HCT116 (cell line): ENCODE measurements around the gene LDLRAD4. TPM values are rescaled to one million over a fixed set of nuclear protein-coding genes. Genes with fewer than 3 reads are reported as not detected.

Source experiments
- ATAC-seq: fragments of 200-7000 bp; cut with Tn5 transposase; 2 replicates; pipeline ENCODE4 v1.9.1; 2020; ENCODE audit warnings: mild to moderate bottlenecking, moderate library complexity
- BruUV-seq: library from RNA; stranded (reverse); fragments of 400-500 nt; replicated peaks from 2 replicates; lab custom pipeline; 2021; lab: Mats Ljungman, UMichigan
- CTCF ChIA-PET: fragments of 300-600 bp; sonication (Branson Sonifier 250); formaldehyde crosslinking; loops from one replicate; lab custom pipeline; 2021; ENCODE audit warnings: antibody characterized with exemption; lab: Charles Lee
- POLR2A ChIA-PET: fragments of 300-600, 350-600 bp; sonication (Branson Sonifier 250); formaldehyde crosslinking; loops from one replicate; lab custom pipeline; 2021; ENCODE audit warnings: antibody characterized with exemption; lab: Charles Lee
- RAD21 ChIA-PET, 2 experiments: fragments of 300-600 bp; sonication (Branson Sonifier 250); formaldehyde crosslinking; loops; one replicate each; lab custom pipeline; 2023; ENCODE audit warnings: low total read pairs in 2 of 2; ENCODE audit not compliant: uncharacterized antibody in 2 of 2, unreplicated experiment in 2 of 2, low non-redundant PET in 1 of 2; lab: Charles Lee
- DNase-seq: peaks from one replicate; pipeline ENCODE4 v3.0.0-alpha.2; 2010; ENCODE audit warnings: low read depth, low spot score
- H2AFZ ChIP-seq: fragments of 200-600 bp; shearing (Covaris generic), sonication (generic); 2 replicates; pipeline ENCODE4 v1.6.1; 2017; ENCODE audit warnings: low read depth, mixed run types, mixed read lengths, antibody characterized with exemption, low read length; ENCODE audit not compliant: poor library complexity, severe bottlenecking
- H3K27ac ChIP-seq: 2 replicates; pipeline ENCODE4 v1.5.1; 2012; ENCODE audit warnings: low read depth, low read length
- H3K27me3 ChIP-seq: fragments of 200-600 bp; sonication (generic); 2 replicates; pipeline ENCODE4 v1.6.1; 2016; ENCODE audit warnings: mixed run types, low read length, mixed read lengths; ENCODE audit not compliant: insufficient read depth
- H3K36me3 ChIP-seq, 2 experiments: fragments of 200-500 bp in 1 of 2; fragments of 200-600 bp in 1 of 2; sonication (Bioruptor generic) in 1 of 2; sonication (generic) in 1 of 2; 2 replicates each; pipeline versions ENCODE4 v1.5.1 to v1.6.1; 2014 to 2016; ENCODE audit warnings: low read length in 2 of 2, inconsistent platforms in 1 of 2, mixed read lengths in 1 of 2, mixed run types in 1 of 2; ENCODE audit not compliant: insufficient read depth in 2 of 2, control insufficient read depth in 1 of 2
- H3K4me1 ChIP-seq, 2 experiments: fragments of 200-600 bp in 1 of 2; sonication (generic) in 1 of 2; 2 replicates each; pipeline versions ENCODE4 v1.5.1 to v1.6.1; 2012 to 2017; ENCODE audit warnings: low read length in 2 of 2, inconsistent platforms in 1 of 2, mild to moderate bottlenecking in 1 of 2, mixed read lengths in 1 of 2, mixed run types in 1 of 2, moderate library complexity in 1 of 2; ENCODE audit not compliant: insufficient read depth in 2 of 2, control insufficient read depth in 1 of 2
- H3K4me2 ChIP-seq: fragments of 200-600 bp; sonication (generic); 2 replicates; pipeline ENCODE4 v1.6.1; 2017; ENCODE audit warnings: mixed run types, low read length, mixed read lengths
- H3K4me3 ChIP-seq, 2 experiments: fragments of 200-600 bp in 1 of 2; sonication (generic) in 1 of 2; replicated peaks in 1 of 2; 2 replicates each; pipeline ENCODE4 v1.5.1; 2011 to 2016; ENCODE audit warnings: low read length in 2 of 2, control low read depth in 1 of 2, low read depth in 1 of 2, mild to moderate bottlenecking in 1 of 2, mixed read lengths in 1 of 2, mixed run types in 1 of 2
- H3K79me2 ChIP-seq: fragments of 200-600 bp; sonication (generic); 2 replicates; pipeline ENCODE4 v1.6.1; 2017; ENCODE audit warnings: mild to moderate bottlenecking, mixed run types, low read length, moderate library complexity, mixed read lengths; ENCODE audit not compliant: insufficient read depth
- H3K9ac ChIP-seq: fragments of 200-600 bp; sonication (generic); 2 replicates; pipeline ENCODE4 v1.6.1; 2016; ENCODE audit warnings: low read length, mixed read lengths
- H3K9me2 ChIP-seq: fragments of 200-600 bp; sonication (generic), shearing (Covaris generic); 2 replicates; pipeline ENCODE4 v1.6.1; 2017; ENCODE audit warnings: mixed run types, mild to moderate bottlenecking, moderate library complexity; ENCODE audit not compliant: insufficient read depth
- H3K9me3 ChIP-seq, 2 experiments: fragments of 200-500 bp in 1 of 2; fragments of 200-600 bp in 1 of 2; sonication (Bioruptor generic) in 1 of 2; sonication (generic) in 1 of 2; 2 replicates each; pipeline ENCODE4 v1.6.1; 2014 to 2017; ENCODE audit warnings: low read length in 2 of 2, mixed read lengths in 2 of 2, inconsistent platforms in 1 of 2, low read depth in 1 of 2, mild to moderate bottlenecking in 1 of 2, mixed run types in 1 of 2, moderate library complexity in 1 of 2; ENCODE audit not compliant: control insufficient read depth in 1 of 2, insufficient read depth in 1 of 2
- H4K20me1 ChIP-seq: fragments of 200-600 bp; sonication (generic), shearing (Covaris generic); 2 replicates; pipeline ENCODE4 v1.6.1; 2017; ENCODE audit warnings: mixed run types, mild to moderate bottlenecking, moderate library complexity; ENCODE audit not compliant: insufficient read depth
- ATF3 ChIP-seq: IDR thresholded peaks from 2 replicates; pipeline ENCODE4 v1.6.1; 2012
- CBX3 ChIP-seq: IDR thresholded peaks from 2 replicates; pipeline ENCODE4 v1.6.1; 2012; ENCODE audit warnings: low read depth
- EGR1 ChIP-seq: IDR thresholded peaks from 2 replicates; pipeline ENCODE4 v1.6.1; 2012; ENCODE audit warnings: low read depth
- ELF1 ChIP-seq: IDR thresholded peaks from 2 replicates; pipeline ENCODE4 v1.6.1; 2012; ENCODE audit warnings: low read depth, borderline replicate concordance
- EZH2 ChIP-seq: fragments of 200-600 bp; sonication (generic); IDR thresholded peaks from 2 replicates; pipeline ENCODE4 v1.6.1; 2017; ENCODE audit warnings: antibody characterized with exemption, mixed run types
- FOSL1 ChIP-seq: IDR thresholded peaks from 2 replicates; pipeline ENCODE4 v1.6.1; 2012; ENCODE audit warnings: low read depth
- JUND ChIP-seq: IDR thresholded peaks from 2 replicates; pipeline ENCODE4 v1.6.1; 2012
- RAD21 ChIP-seq: IDR thresholded peaks from 2 replicates; pipeline ENCODE4 v1.6.1; 2012; ENCODE audit warnings: low read depth, mild to moderate bottlenecking
- REST ChIP-seq: IDR thresholded peaks from 2 replicates; pipeline ENCODE4 v1.6.1; 2012; ENCODE audit warnings: low read depth
- SIN3A ChIP-seq: IDR thresholded peaks from 2 replicates; pipeline ENCODE4 v1.6.1; 2012; ENCODE audit warnings: low read depth
- SP1 ChIP-seq: IDR thresholded peaks from 2 replicates; pipeline ENCODE4 v1.6.1; 2012; ENCODE audit warnings: low read depth
- SRF ChIP-seq: IDR thresholded peaks from 2 replicates; pipeline ENCODE4 v1.6.1; 2012; ENCODE audit warnings: low read depth
- YY1 ChIP-seq: IDR thresholded peaks from 2 replicates; pipeline ENCODE4 v1.6.1; 2011; ENCODE audit warnings: low read length, low read depth, moderate library complexity, mild to moderate bottlenecking; ENCODE audit not compliant: insufficient replicate concordance; ENCODE audit errors: extremely low read depth
- ZFX ChIP-seq: fragments of 450-650 bp; IDR thresholded peaks from 2 replicates; pipeline ENCODE4 v1.6.1; 2017
- ZNF274 ChIP-seq: fragments of 200-500 bp; sonication (Bioruptor generic); IDR thresholded peaks from 2 replicates; pipeline ENCODE4 v1.6.1; 2014; ENCODE audit warnings: mild to moderate bottlenecking, low read depth, low read length, inconsistent platforms
- intact Hi-C: fragments of 100-400 bp; cut with micrococcal nuclease; formaldehyde crosslinking; loops from 2 replicates; pipeline ENCODE4 v1.10.0; 2022
- total RNA-seq: library from RNA; stranded (reverse); gene quantifications from one replicate; pipeline ENCODE4 v1.2.1, GENCODE V29; 2021; ENCODE audit not compliant: unreplicated experiment
- TF ChIP-seq, protein P1 (sequence below): IDR thresholded peaks from 2 replicates; pipeline ENCODE4 v1.6.1; 2011; ENCODE audit warnings: mild to moderate bottlenecking, low read length, moderate library complexity; ENCODE audit not compliant: insufficient replicate concordance; ENCODE audit errors: extremely low read depth

Gene LDLRAD4
- total RNA-seq, 1 experiment from 2014 or later = 1.2 TPM

GRCh38 chr18:13574355-13574754, 355.8 kb downstream of the LDLRAD4 start:
- H3K27ac ChIP-seq = no peak overlapping the region
- H3K4me3 ChIP-seq = no peak overlapping the region
- H3K9ac ChIP-seq = no peak overlapping the region
- ChIA-PET RAD21 (no interaction called here), POLR2A (no interaction called here), CTCF (no interaction called here)
- no peak overlapping the region for H3K4me2 ChIP-seq
- ATAC-seq = no peak
- no peaks in the 10 kb centered on the region for H3K9me2 ChIP-seq
- DNase-seq = no peak
- no peaks in the 10 kb centered on the region for H3K79me2 ChIP-seq
- TF ChIP-seq SIN3A (no peak), REST (no peak), ZNF274 (no peak), ELF1 (no peak), RAD21 (no peak), EGR1 (no peak), ZFX (no peak), YY1 (no peak), SP1 (no peak), FOSL1 (no peak), CBX3 (no peak), EZH2 (no peak), SRF (no peak), ATF3 (no peak), JUND (no peak)
- TF ChIP-seq, protein P1, sequence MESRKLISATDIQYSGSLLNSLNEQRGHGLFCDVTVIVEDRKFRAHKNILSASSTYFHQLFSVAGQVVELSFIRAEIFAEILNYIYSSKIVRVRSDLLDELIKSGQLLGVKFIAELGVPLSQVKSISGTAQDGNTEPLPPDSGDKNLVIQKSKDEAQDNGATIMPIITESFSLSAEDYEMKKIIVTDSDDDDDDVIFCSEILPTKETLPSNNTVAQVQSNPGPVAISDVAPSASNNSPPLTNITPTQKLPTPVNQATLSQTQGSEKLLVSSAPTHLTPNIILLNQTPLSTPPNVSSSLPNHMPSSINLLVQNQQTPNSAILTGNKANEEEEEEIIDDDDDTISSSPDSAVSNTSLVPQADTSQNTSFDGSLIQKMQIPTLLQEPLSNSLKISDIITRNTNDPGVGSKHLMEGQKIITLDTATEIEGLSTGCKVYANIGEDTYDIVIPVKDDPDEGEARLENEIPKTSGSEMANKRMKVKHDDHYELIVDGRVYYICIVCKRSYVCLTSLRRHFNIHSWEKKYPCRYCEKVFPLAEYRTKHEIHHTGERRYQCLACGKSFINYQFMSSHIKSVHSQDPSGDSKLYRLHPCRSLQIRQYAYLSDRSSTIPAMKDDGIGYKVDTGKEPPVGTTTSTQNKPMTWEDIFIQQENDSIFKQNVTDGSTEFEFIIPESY = no peak
- no peaks in the 10 kb centered on the region for H3K27me3 ChIP-seq
- no peak overlapping the region for H2AFZ ChIP-seq
- no TSS peak for BruUV-seq
- H3K9me3 ChIP-seq = no peaks in the 10 kb centered on the region
- no peaks in the 10 kb centered on the region for H3K36me3 ChIP-seq
- intact Hi-C loops = no loop called here
- H3K4me1 ChIP-seq = no peaks in the 10 kb centered on the region
- H4K20me1 ChIP-seq = no peaks in the 10 kb centered on the region
